Measurements from ENCODE around the gene DAND5.
"Not testable (repeated sequence)": the region's sequence is repeated elsewhere in the genome, so short reads cannot be mapped to it uniquely, and the experiment has no call there.

DAND5 gene

GRCh38 chr19:12953799-12954611 is 15.4 kb upstream of the DAND5 start:
- peaks cover 43% of the 10 kb centered on the region for H3K36me3 ChIP-seq (ENCODE audit: control insufficient read depth, insufficient read depth, low read length)

GRCh38 chr19:12954612-12954962 is 14.8 kb upstream of the DAND5 start:
- no peak overlapping the region for H3K27ac ChIP-seq (ENCODE audit: insufficient read depth, low read length, poor library complexity, severe bottlenecking)
- no peak for DNase-seq

More at GRCh38 chr19:12953799-12954611, 15.4 kb upstream of the DAND5 start:
- peaks cover 7% of the 10 kb centered on the region for H3K4me1 ChIP-seq (ENCODE audit: control insufficient read depth, insufficient read depth, low read length, poor library complexity, severe bottlenecking)
- no peaks in the 10 kb centered on the region for H3K9me3 ChIP-seq (ENCODE audit: control insufficient read depth, low read length)
- no peaks in the 10 kb centered on the region for H3K27me3 ChIP-seq (replicated peaks; ENCODE audit: control insufficient read depth, insufficient read depth, low read length, poor library complexity, severe bottlenecking)
- H3K4me3 ChIP-seq (ENCODE audit: insufficient read depth, low read depth, low read length, poor library complexity, severe bottlenecking), result no peak overlapping the region
- H3K27ac ChIP-seq (ENCODE audit: insufficient read depth, low read length, poor library complexity, severe bottlenecking), result no peak overlapping the region
- no peak for DNase-seq

GRCh38 chr19:12955575-12955974 is 13.8 kb upstream of the DAND5 start:
- H3K9me3 ChIP-seq (ENCODE audit: control insufficient read depth, low read length); H3K4me3 ChIP-seq (ENCODE audit: insufficient read depth, low read depth, low read length, poor library complexity, severe bottlenecking); H3K27me3 ChIP-seq (replicated peaks; ENCODE audit: control insufficient read depth, insufficient read depth, low read length, poor library complexity, severe bottlenecking); H3K4me1 ChIP-seq (ENCODE audit: control insufficient read depth, insufficient read depth, low read length, poor library complexity, severe bottlenecking); DNase-seq: not testable (repeated sequence)
- Histone ChIP-seq H3K27ac (ENCODE audit: insufficient read depth, low read length, poor library complexity, severe bottlenecking) (peak overlapping the region; percentile 7), H3K36me3 (ENCODE audit: control insufficient read depth, insufficient read depth, low read length) (peaks cover 29% of the 10 kb centered on the region)

More at GRCh38 chr19:12954612-12954962, 14.8 kb upstream of the DAND5 start:
- H3K27me3 ChIP-seq (replicated peaks; ENCODE audit: control insufficient read depth, insufficient read depth, low read length, poor library complexity, severe bottlenecking), result no peaks in the 10 kb centered on the region
- peaks cover 7% of the 10 kb centered on the region for H3K4me1 ChIP-seq (ENCODE audit: control insufficient read depth, insufficient read depth, low read length, poor library complexity, severe bottlenecking)
- no peak overlapping the region for H3K4me3 ChIP-seq (ENCODE audit: insufficient read depth, low read depth, low read length, poor library complexity, severe bottlenecking)
- H3K36me3 ChIP-seq (ENCODE audit: control insufficient read depth, insufficient read depth, low read length), result peaks cover 37% of the 10 kb centered on the region
- H3K9me3 ChIP-seq (ENCODE audit: control insufficient read depth, low read length), result no peaks in the 10 kb centered on the region

GRCh38 chr19:12955996-12956395 is 13.4 kb upstream of the DAND5 start:
- Histone ChIP-seq H3K27me3 (replicated peaks; ENCODE audit: control insufficient read depth, insufficient read depth, low read length, poor library complexity, severe bottlenecking) (no peaks in the 10 kb centered on the region), H3K27ac (ENCODE audit: insufficient read depth, low read length, poor library complexity, severe bottlenecking) (peak overlapping the region; percentile 7), H3K4me3 (ENCODE audit: insufficient read depth, low read depth, low read length, poor library complexity, severe bottlenecking) (peak overlapping the region; percentile 73), H3K9me3 (ENCODE audit: control insufficient read depth, low read length) (no peaks in the 10 kb centered on the region), H3K36me3 (ENCODE audit: control insufficient read depth, insufficient read depth, low read length) (peaks cover 24% of the 10 kb centered on the region), H3K4me1 (ENCODE audit: control insufficient read depth, insufficient read depth, low read length, poor library complexity, severe bottlenecking) (peaks cover 7% of the 10 kb centered on the region)
- no peak for DNase-seq

GRCh38 chr19:12956446-12957388 is 12.7 kb upstream of the DAND5 start, which contains the start of gene GADD45GIP1:
Gene GADD45GIP1 (minus strand): TSS chr19:12957223. CDS start chr19:12957212, 11 bp downstream.
- DNase-seq, result peak; percentile 49 to 65 (median 63)
- Histone ChIP-seq H3K9me3 (ENCODE audit: control insufficient read depth, low read length) (no peaks in the 10 kb centered on the region), H3K27ac (ENCODE audit: insufficient read depth, low read length, poor library complexity, severe bottlenecking) (peak within 1 kb of the TSS; percentile 64), H3K36me3 (ENCODE audit: control insufficient read depth, insufficient read depth, low read length) (peaks cover 20% of the 10 kb centered on the region), H3K27me3 (replicated peaks; ENCODE audit: control insufficient read depth, insufficient read depth, low read length, poor library complexity, severe bottlenecking) (no peaks in the 10 kb centered on the region), H3K4me3 (ENCODE audit: insufficient read depth, low read depth, low read length, poor library complexity, severe bottlenecking) (peak within 1 kb of the TSS; percentile 73), H3K4me1 (ENCODE audit: control insufficient read depth, insufficient read depth, low read length, poor library complexity, severe bottlenecking) (peaks cover 7% of the 10 kb centered on the region)

- not testable (repeated sequence) for H3K4me1 ChIP-seq (ENCODE audit: control insufficient read depth, insufficient read depth, low read length, poor library complexity, severe bottlenecking); DNase-seq; H3K9me3 ChIP-seq (ENCODE audit: control insufficient read depth, low read length); H3K27me3 ChIP-seq (replicated peaks; ENCODE audit: control insufficient read depth, insufficient read depth, low read length, poor library complexity, severe bottlenecking)
- H3K27ac ChIP-seq (ENCODE audit: insufficient read depth, low read length, poor library complexity, severe bottlenecking), result peak overlapping the region; percentile 64
- peaks cover 15% of the 10 kb centered on the region for H3K36me3 ChIP-seq (ENCODE audit: control insufficient read depth, insufficient read depth, low read length)
- H3K4me3 ChIP-seq (ENCODE audit: insufficient read depth, low read depth, low read length, poor library complexity, severe bottlenecking), result peak overlapping the region; percentile 73
Observed at GRCh38 chr19:12957389-12957952, 11.9 kb upstream of the DAND5 start.

GRCh38 chr19:12959481-12959880 is 9.9 kb upstream of the DAND5 start:
- no peak overlapping the region for H3K27ac ChIP-seq (ENCODE audit: insufficient read depth, low read length, poor library complexity, severe bottlenecking)
- no peaks in the 10 kb centered on the region for H3K9me3 ChIP-seq (ENCODE audit: control insufficient read depth, low read length)
- no peak for DNase-seq
- peaks cover 7% of the 10 kb centered on the region for H3K4me1 ChIP-seq (ENCODE audit: control insufficient read depth, insufficient read depth, low read length, poor library complexity, severe bottlenecking)
- no peaks in the 10 kb centered on the region for H3K36me3 ChIP-seq (ENCODE audit: control insufficient read depth, insufficient read depth, low read length)
- H3K4me3 ChIP-seq (ENCODE audit: insufficient read depth, low read depth, low read length, poor library complexity, severe bottlenecking), result no peak overlapping the region
- H3K27me3 ChIP-seq (replicated peaks; ENCODE audit: control insufficient read depth, insufficient read depth, low read length, poor library complexity, severe bottlenecking), result no peaks in the 10 kb centered on the region

- no peak overlapping the region for H3K27ac ChIP-seq (ENCODE audit: insufficient read depth, low read length, poor library complexity, severe bottlenecking)
- no peaks in the 10 kb centered on the region for H3K36me3 ChIP-seq (ENCODE audit: control insufficient read depth, insufficient read depth, low read length)
- no peaks in the 10 kb centered on the region for H3K27me3 ChIP-seq (replicated peaks; ENCODE audit: control insufficient read depth, insufficient read depth, low read length, poor library complexity, severe bottlenecking)
- peaks cover 7% of the 10 kb centered on the region for H3K4me1 ChIP-seq (ENCODE audit: control insufficient read depth, insufficient read depth, low read length, poor library complexity, severe bottlenecking)
- H3K9me3 ChIP-seq (ENCODE audit: control insufficient read depth, low read length), result no peaks in the 10 kb centered on the region
- peak overlapping the region; percentile 63 for H3K4me3 ChIP-seq (ENCODE audit: insufficient read depth, low read depth, low read length, poor library complexity, severe bottlenecking)
- peak; percentile 50 to 65 (median 62) for DNase-seq
Observed at GRCh38 chr19:12965017-12965811, 4.2 kb upstream of the DAND5 start.

GRCh38 chr19:12965812-12966135 is 3.6 kb upstream of the DAND5 start:
- Histone ChIP-seq H3K27me3 (replicated peaks; ENCODE audit: control insufficient read depth, insufficient read depth, low read length, poor library complexity, severe bottlenecking) (no peaks in the 10 kb centered on the region), H3K4me3 (ENCODE audit: insufficient read depth, low read depth, low read length, poor library complexity, severe bottlenecking) (no peak overlapping the region), H3K36me3 (ENCODE audit: control insufficient read depth, insufficient read depth, low read length) (no peaks in the 10 kb centered on the region), H3K27ac (ENCODE audit: insufficient read depth, low read length, poor library complexity, severe bottlenecking) (no peak overlapping the region), H3K4me1 (ENCODE audit: control insufficient read depth, insufficient read depth, low read length, poor library complexity, severe bottlenecking) (peaks cover 7% of the 10 kb centered on the region), H3K9me3 (ENCODE audit: control insufficient read depth, low read length) (no peaks in the 10 kb centered on the region)
- DNase-seq, result no peak
